Neuronal stem cell (in vitro differentiated cells): ENCODE data around the gene OR10A2.

Experiments used
- DNase-seq: peaks from one replicate; pipeline ENCODE4 v3.0.0-alpha.2; 2013; ENCODE audit warnings: low spot score
- H2AFZ ChIP-seq: one replicate; pipeline ENCODE4 v1.6.1; 2013; ENCODE audit warnings: mild to moderate bottlenecking, low read length, inconsistent platforms
- H2AK5ac ChIP-seq: 2 replicates; pipeline ENCODE4 v1.6.1; 2013; ENCODE audit warnings: low read depth, mild to moderate bottlenecking, inconsistent platforms, low read length, moderate library complexity, mixed read lengths
- H2BK120ac ChIP-seq: 2 replicates; pipeline ENCODE4 v1.6.1; 2013; ENCODE audit warnings: low read depth, mild to moderate bottlenecking, inconsistent platforms, low read length, moderate library complexity, mixed read lengths
- H2BK12ac ChIP-seq: one replicate; pipeline ENCODE4 v1.6.1; 2013; ENCODE audit warnings: low read length, inconsistent platforms
- H2BK15ac ChIP-seq: 2 replicates; pipeline ENCODE4 v1.6.1; 2013; ENCODE audit warnings: mild to moderate bottlenecking, low read length, inconsistent platforms, mixed read lengths
- H2BK5ac ChIP-seq: one replicate; pipeline ENCODE4 v1.6.1; 2013; ENCODE audit warnings: inconsistent platforms, mild to moderate bottlenecking, low read length, moderate library complexity
- H3K14ac ChIP-seq: one replicate; pipeline ENCODE4 v1.6.1; 2013; ENCODE audit warnings: low read length, inconsistent platforms
- H3K18ac ChIP-seq: 2 replicates; pipeline ENCODE4 v1.6.1; 2013; ENCODE audit warnings: low read length, inconsistent platforms
- H3K23ac ChIP-seq: 2 replicates; pipeline ENCODE4 v1.6.1; 2013; ENCODE audit warnings: low read depth, mild to moderate bottlenecking, mixed read lengths, low read length, inconsistent platforms; ENCODE audit not compliant: poor library complexity
- H3K27ac ChIP-seq: replicated peaks from 3 replicates; pipeline ENCODE4 v1.5.1; 2013; ENCODE audit warnings: low read length, inconsistent platforms
- H3K27me3 ChIP-seq, 3 experiments: 2 replicates each; pipeline ENCODE4 v1.6.1; 2013; ENCODE audit warnings: low read length in 3 of 3, mild to moderate bottlenecking in 2 of 3, inconsistent platforms in 1 of 3, low read depth in 1 of 3, mixed read lengths in 1 of 3, moderate library complexity in 1 of 3; ENCODE audit not compliant: control insufficient read depth in 3 of 3, insufficient read depth in 3 of 3
- H3K36me3 ChIP-seq, 2 donors: replicated peaks in 1 of 2; 2 replicates each; pipeline ENCODE4 v1.6.1; 2013; ENCODE audit warnings: low read length in 2 of 2; ENCODE audit not compliant: control insufficient read depth in 2 of 2, insufficient read depth in 2 of 2
- H3K4ac ChIP-seq: 2 replicates; pipeline ENCODE4 v1.6.1; 2013; ENCODE audit warnings: inconsistent platforms, mild to moderate bottlenecking, low read length, moderate library complexity
- H3K4me1 ChIP-seq, 2 donors: 1 replicate in 1 of 2; 2 replicates in 1 of 2; pipeline ENCODE4 v1.6.1; 2013; ENCODE audit warnings: low read length in 2 of 2, low read depth in 1 of 2; ENCODE audit not compliant: control insufficient read depth in 2 of 2, insufficient read depth in 1 of 2
- H3K4me2 ChIP-seq: one replicate; pipeline ENCODE4 v1.6.1; 2013; ENCODE audit warnings: mild to moderate bottlenecking, low read length, inconsistent platforms; ENCODE audit not compliant: insufficient read depth, poor library complexity, severe bottlenecking
- H3K4me3 ChIP-seq, 2 donors: 2 replicates each; pipeline ENCODE4 v1.5.1; 2013; ENCODE audit warnings: low read length in 2 of 2, mild to moderate bottlenecking in 2 of 2, inconsistent platforms in 1 of 2, moderate library complexity in 1 of 2
- H3K79me1 ChIP-seq: one replicate; pipeline ENCODE4 v1.6.1; 2013; ENCODE audit warnings: low read depth, mild to moderate bottlenecking, inconsistent platforms, low read length, moderate library complexity
- H3K9ac ChIP-seq: one replicate; pipeline ENCODE4 v1.6.1; 2013; ENCODE audit warnings: mild to moderate bottlenecking, low read depth, low read length, inconsistent platforms; ENCODE audit not compliant: poor library complexity
- H3K9me3 ChIP-seq, 2 donors: replicated peaks in 1 of 2; 2 replicates each; pipeline versions ENCODE3 to v1.6.1; 2013; ENCODE audit warnings: low read length in 2 of 2, mild to moderate bottlenecking in 2 of 2, inconsistent platforms in 1 of 2, low read depth in 1 of 2, mixed read lengths in 1 of 2, moderate library complexity in 1 of 2; ENCODE audit not compliant: control insufficient read depth in 2 of 2, insufficient read depth in 1 of 2
- H4K8ac ChIP-seq: one replicate; pipeline ENCODE4 v1.6.1; 2013; ENCODE audit warnings: low read depth, mild to moderate bottlenecking, inconsistent platforms, low read length, moderate library complexity
- H4K91ac ChIP-seq: one replicate; pipeline ENCODE4 v1.6.1; 2013; ENCODE audit warnings: low read length, low read depth, mild to moderate bottlenecking, inconsistent platforms; ENCODE audit not compliant: poor library complexity
- WGBS, 2 donors: extraction: QIAGEN DNeasy Blood & Tissue Kit; methylation state at CpG; one replicate each; pipeline ENCODE4 v1.1.7; 2013; ENCODE audit warnings: missing lambda C conversion rate in 2 of 2, mixed read lengths in 1 of 2; ENCODE audit not compliant: insufficient read length in 2 of 2, insufficient replicate concordance in 1 of 2; ENCODE audit errors: extremely low coverage in 2 of 2; 5-methylcytosine and 5-hydroxymethylcytosine counted together

The OR10A2 gene

GRCh38 chr11:6856871-6857270 is 6.0 kb upstream of the OR10A2 start:
- Histone ChIP-seq H2AFZ (no peak overlapping the region), H2BK5ac (no peak overlapping the region), H3K9me3 (no peaks in the 10 kb centered on the region), H3K4me1 (peaks cover 0 to 7% of the 10 kb centered on the region in 2 donors), H3K79me1 (no peaks in the 10 kb centered on the region), H3K18ac (no peak overlapping the region), H2BK12ac (no peak overlapping the region), H3K23ac (no peak overlapping the region), H3K36me3 (no peaks in the 10 kb centered on the region), H4K91ac (no peak overlapping the region), H2BK120ac (no peak overlapping the region), H3K4ac (no peak overlapping the region), H3K9ac (no peak overlapping the region), H3K14ac (no peak overlapping the region), H3K27me3 (no peaks in the 10 kb centered on the region), H3K4me2 (no peak overlapping the region), H2AK5ac (no peak overlapping the region), H2BK15ac (no peak overlapping the region), H3K27ac (peak overlapping the region; percentile 30), H4K8ac (no peak overlapping the region), H3K4me3 (no peak overlapping the region)
- DNase-seq = no peak
- WGBS, 2 donors = no CpG with 5 or more reads among the region's 3 CpGs

GRCh38 chr11:6864438-6864837 is 1.6 kb downstream of the OR10A2 start:
- no peak overlapping the region for H3K4me2 ChIP-seq
- H3K4me3 ChIP-seq = no peak overlapping the region
- no peak overlapping the region for H4K91ac ChIP-seq
- DNase-seq = no peak
- H2BK5ac ChIP-seq = no peak overlapping the region
- H3K27me3 ChIP-seq = no peaks in the 10 kb centered on the region
- no peak overlapping the region for H2BK15ac ChIP-seq
- H3K4ac ChIP-seq = no peak overlapping the region
- H4K8ac ChIP-seq = no peak overlapping the region
- no CpG with 5 or more reads among the region's 1 CpG for WGBS, 2 donors
- H3K79me1 ChIP-seq = no peaks in the 10 kb centered on the region
- H3K36me3 ChIP-seq = no peaks in the 10 kb centered on the region
- no peak overlapping the region for H3K23ac ChIP-seq
- H2AFZ ChIP-seq = no peak overlapping the region
- H2BK12ac ChIP-seq = no peak overlapping the region
- no peak overlapping the region for H2BK120ac ChIP-seq
- no peak overlapping the region for H3K14ac ChIP-seq
- no peak overlapping the region for H3K9ac ChIP-seq
- no peaks in the 10 kb centered on the region for H3K4me1 ChIP-seq
- no peak overlapping the region for H3K18ac ChIP-seq
- no peak overlapping the region for H3K27ac ChIP-seq
- no peak overlapping the region for H2AK5ac ChIP-seq
- no peaks in the 10 kb centered on the region for H3K9me3 ChIP-seq

DNA sequence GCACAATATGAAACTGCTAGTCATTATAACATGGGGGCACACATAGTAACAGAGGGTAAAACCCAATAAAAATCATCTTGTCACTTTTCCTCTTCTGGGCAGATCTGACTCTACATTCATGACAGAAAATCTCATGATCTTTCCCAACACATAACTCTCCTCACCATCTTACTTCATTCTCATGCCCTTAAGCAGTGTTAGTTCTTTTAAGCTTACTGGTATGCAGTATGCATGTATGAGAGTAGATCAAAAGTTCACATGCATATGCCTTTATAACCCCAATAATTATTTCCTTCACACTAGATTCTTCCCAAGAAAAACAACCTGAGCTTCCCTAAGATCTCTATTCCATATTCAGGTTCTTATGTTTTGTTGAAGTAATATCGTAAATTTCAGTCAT is 8.4 kb downstream of the OR10A2 start:
- no peaks in the 10 kb centered on the region for H3K79me1 ChIP-seq
- no peak overlapping the region for H2AK5ac ChIP-seq
- no peak overlapping the region for H2BK120ac ChIP-seq
- H2BK12ac ChIP-seq = no peak overlapping the region
- no peaks in the 10 kb centered on the region for H3K9me3 ChIP-seq
- H2BK15ac ChIP-seq = no peak overlapping the region
- no peaks in the 10 kb centered on the region for H3K4me1 ChIP-seq
- WGBS, 2 donors = no CpG with 5 or more reads among the region's 1 CpG
- H3K4me3 ChIP-seq = no peak overlapping the region
- H4K8ac ChIP-seq = no peak overlapping the region
- H2BK5ac ChIP-seq = no peak overlapping the region
- no peak for DNase-seq
- H3K36me3 ChIP-seq = no peaks in the 10 kb centered on the region
- no peak overlapping the region for H3K23ac ChIP-seq
- no peak overlapping the region for H3K27ac ChIP-seq
- no peak overlapping the region for H3K9ac ChIP-seq
- H3K14ac ChIP-seq = no peak overlapping the region
- H3K27me3 ChIP-seq = no peaks in the 10 kb centered on the region
- H3K4me2 ChIP-seq = no peak overlapping the region
- no peak overlapping the region for H4K91ac ChIP-seq
- no peak overlapping the region for H2AFZ ChIP-seq
- H3K4ac ChIP-seq = no peak overlapping the region
- no peak overlapping the region for H3K18ac ChIP-seq

DNA sequence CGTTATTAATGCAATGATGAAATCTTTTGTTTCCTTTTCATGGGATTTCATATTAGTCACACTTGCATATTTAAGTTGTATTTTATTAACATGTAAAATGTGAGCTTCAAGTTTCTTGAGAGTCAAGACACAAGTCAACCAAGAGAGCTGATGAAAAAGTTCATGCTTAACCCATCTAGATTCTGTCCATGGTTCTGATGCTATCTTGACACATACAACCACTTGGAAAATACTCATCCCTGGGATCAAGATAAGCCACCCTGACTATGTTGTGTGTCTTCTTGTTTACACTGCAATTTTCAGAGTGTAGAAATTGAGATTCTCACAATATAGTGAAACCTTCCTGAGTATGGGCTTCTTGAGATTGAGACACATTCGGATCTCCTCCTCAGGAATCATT is 12.9 kb downstream of the OR10A2 start:
- H2AFZ ChIP-seq = no peak overlapping the region
- H2BK15ac ChIP-seq = no peak overlapping the region
- H3K36me3 ChIP-seq = no peaks in the 10 kb centered on the region
- no peaks in the 10 kb centered on the region for H3K9me3 ChIP-seq
- no peak overlapping the region for H3K23ac ChIP-seq
- H2BK12ac ChIP-seq = no peak overlapping the region
- no peak overlapping the region for H2BK120ac ChIP-seq
- no peak overlapping the region for H3K4me3 ChIP-seq
- no peak overlapping the region for H3K27ac ChIP-seq
- H4K8ac ChIP-seq = no peak overlapping the region
- no peaks in the 10 kb centered on the region for H3K4me1 ChIP-seq
- no peak overlapping the region for H2AK5ac ChIP-seq
- no peak overlapping the region for H4K91ac ChIP-seq
- WGBS, 2 donors = no CpG with 5 or more reads among the region's 2 CpGs
- no peak overlapping the region for H3K4me2 ChIP-seq
- H3K27me3 ChIP-seq = no peaks in the 10 kb centered on the region
- no peak overlapping the region for H3K14ac ChIP-seq
- no peak for DNase-seq
- H3K9ac ChIP-seq = no peak overlapping the region
- no peak overlapping the region for H3K18ac ChIP-seq
- H2BK5ac ChIP-seq = no peak overlapping the region
- no peaks in the 10 kb centered on the region for H3K79me1 ChIP-seq
- H3K4ac ChIP-seq = no peak overlapping the region
